Omental fat pad (tissue), 4 donors: Measurements from ENCODE around the gene PDE7B. TPM values are rescaled to one million over a fixed set of nuclear protein-coding genes. Genes with fewer than 3 reads are reported as not detected.

ENCODE experiments used
- ATAC-seq: fragments of 150-250 bp; one replicate; pipeline ENCODE4 v1.9.1; 2016; ENCODE audit warnings: mild to moderate bottlenecking, moderate library complexity; ENCODE audit not compliant: low FRiP score
- DNase-seq: peaks from one replicate; pipeline ENCODE4 v3.0.0-alpha.2; 2019; ENCODE audit warnings: low spot score
- CTCF ChIP-seq, 3 donors: fragments of 450-650 bp; IDR thresholded peaks; one replicate each; pipeline ENCODE4 v1.5.1; 2016 to 2017; ENCODE audit warnings: antibody characterized with exemption in 3 of 3, mild to moderate bottlenecking in 3 of 3, moderate library complexity in 2 of 3
- total RNA-seq, 4 donors: library from RNA; depleted of rRNA; stranded (reverse); fragments of >200 nt; gene quantifications; one replicate each; pipeline ENCODE4 v1.1.0, GENCODE V29; 2016

The PDE7B gene
- total RNA-seq, 4 donors from 2014 or later, result 7.3 to 15.0 (median 12.1) TPM

GRCh38 chr6:136077834-136078576, 226.5 kb downstream of the PDE7B start:
- no peak for TF ChIP-seq CTCF (IDR thresholded peaks at IDR 0.05)
- no peak for DNase-seq
- ATAC-seq, result peak; percentile 69

- TF ChIP-seq CTCF (IDR thresholded peaks at IDR 0.05), result no peak
- ATAC-seq (no peak), DNase-seq (no peak)
Measured at GRCh38 chr6:136079701-136080565, 228.4 kb downstream of the PDE7B start.

GRCh38 chr6:136083540-136083939, 232.0 kb downstream of the PDE7B start:
- ATAC-seq, result no peak
- DNase-seq, result no peak
- TF ChIP-seq CTCF (IDR thresholded peaks at IDR 0.05), result no peak

- DNase-seq, result no peak
- no peak for TF ChIP-seq CTCF (IDR thresholded peaks at IDR 0.05)
- no peak for ATAC-seq
Measured at GRCh38 chr6:136084403-136084802, 232.9 kb downstream of the PDE7B start.

GRCh38 chr6:136085370-136086115, 234.0 kb downstream of the PDE7B start:
- TF ChIP-seq CTCF (IDR thresholded peaks at IDR 0.05), result no peak
- ATAC-seq (no peak), DNase-seq (no peak)

- TF ChIP-seq CTCF (IDR thresholded peaks at IDR 0.05), result no peak
- ATAC-seq, result no peak
Measured at GRCh38 chr6:136086686-136087085, 235.2 kb downstream of the PDE7B start.

More at GRCh38 chr6:136086686-136087085, 235.2 kb downstream of the PDE7B start:
- DNase-seq, result no peak
